Endodermal cell (in vitro differentiated cells): ENCODE measurements around the gene SPARC. TPM values are rescaled to one million over a fixed set of nuclear protein-coding genes. Genes with fewer than 3 reads are reported as not detected.

Source experiments
- DNase-seq: peaks from one replicate; pipeline ENCODE4 v3.0.0-alpha.2; 2017
- H3K27ac ChIP-seq: 2 replicates; pipeline ENCODE4 v1.5.1; 2013; ENCODE audit warnings: mild to moderate bottlenecking, low read depth, low read length, moderate library complexity
- H3K27me3 ChIP-seq: 2 replicates; pipeline ENCODE4 v1.6.1; 2013; ENCODE audit warnings: mild to moderate bottlenecking, low read length, moderate library complexity; ENCODE audit not compliant: insufficient read depth, control insufficient read depth, poor library complexity, severe bottlenecking
- H3K36me3 ChIP-seq: 2 replicates; pipeline ENCODE4 v1.7.0; 2013; ENCODE audit warnings: mild to moderate bottlenecking, low read length, moderate library complexity; ENCODE audit not compliant: control insufficient read depth, insufficient read depth
- H3K4me1 ChIP-seq: one replicate; pipeline ENCODE4 v1.7.0; 2013; ENCODE audit warnings: low read length; ENCODE audit not compliant: control insufficient read depth, insufficient read depth
- H3K4me3 ChIP-seq: 2 replicates; pipeline ENCODE4 v1.5.1; 2013; ENCODE audit warnings: mild to moderate bottlenecking, low read length, moderate library complexity
- H3K9ac ChIP-seq: 2 replicates; pipeline ENCODE4 v1.6.1; 2013; ENCODE audit warnings: mild to moderate bottlenecking, low read length, moderate library complexity; ENCODE audit not compliant: poor library complexity, severe bottlenecking; ENCODE audit errors: extremely low read depth
- H3K9me3 ChIP-seq: 2 replicates; pipeline ENCODE4 v1.6.1; 2013; ENCODE audit warnings: mild to moderate bottlenecking, low read length, moderate library complexity; ENCODE audit not compliant: control insufficient read depth
- H3K27ac Mint-ChIP-seq: 2 replicates; pipeline ENCODE4 v1.8.0; 2020; ENCODE audit warnings: mixed read lengths
- H3K27me3 Mint-ChIP-seq: 2 replicates; pipeline ENCODE4 v1.8.0; 2021; ENCODE audit warnings: mild to moderate bottlenecking, mixed read lengths; ENCODE audit not compliant: insufficient read depth
- H3K36me3 Mint-ChIP-seq: 2 replicates; pipeline ENCODE4 v1.8.0; 2020; ENCODE audit warnings: low read depth, mixed read lengths
- H3K4me1 Mint-ChIP-seq: 2 replicates; pipeline ENCODE4 v1.8.0; 2020; ENCODE audit warnings: mixed read lengths
- H3K4me3 Mint-ChIP-seq: 2 replicates; pipeline ENCODE4 v1.8.0; 2020; ENCODE audit warnings: mild to moderate bottlenecking, moderate library complexity, mixed read lengths
- H3K9me3 Mint-ChIP-seq: 2 replicates; pipeline ENCODE4 v1.8.0; 2020; ENCODE audit warnings: mild to moderate bottlenecking, mixed read lengths
- WGBS, 2 experiments: methylation state at CpG; one replicate each; pipeline versions ENCODE4 v1.1.5 to v1.1.7; 2013; ENCODE audit warnings: missing lambda C conversion rate in 2 of 2, mixed read lengths in 1 of 2; ENCODE audit not compliant: insufficient coverage in 1 of 2, insufficient read length in 1 of 2; 5-methylcytosine and 5-hydroxymethylcytosine counted together
- total RNA-seq, 2 donors: library from RNA; stranded (reverse); fragmentation: NEBNext Ultra II Directional in 1 of 2; extraction: Animal tissue kit (Norgen Biotek cat#: 25700) in 1 of 2; gene quantifications; 2 replicates in 1 of 2; 3 replicates in 1 of 2; pipeline ENCODE4 v1.2.1, GENCODE V29; 2021
- TF ChIP-seq, protein P1 (sequence below): fragments of 200-600 bp; sonication (generic); conservative IDR thresholded peaks from 2 replicates; pipeline ENCODE4 v1.5.0; 2021; ENCODE audit warnings: antibody characterized with exemption, mild to moderate bottlenecking

Gene SPARC
- total RNA-seq, 2 donors from 2014 or later = 523 to 643 TPM

DNA sequence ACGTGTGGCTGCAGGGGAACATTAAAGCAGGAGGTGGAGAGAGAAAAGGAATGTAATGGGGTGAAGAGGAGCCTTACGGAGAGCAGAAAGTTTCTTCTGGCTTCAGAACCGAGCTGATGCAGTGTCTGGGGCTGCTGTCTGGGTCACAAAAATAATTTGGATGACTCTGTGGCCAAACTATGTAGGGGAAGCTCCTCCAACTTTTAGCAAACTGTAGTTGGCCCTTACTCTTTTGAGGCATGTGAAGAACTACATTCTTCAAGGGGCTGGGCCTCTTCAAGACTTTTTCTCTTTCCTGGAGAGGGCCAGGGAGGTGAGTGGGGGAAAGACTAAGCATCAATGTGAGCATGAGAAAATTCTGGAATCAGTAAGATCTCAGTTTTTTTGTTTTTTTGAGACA lies 31.9 kb upstream of the SPARC start:
- TF ChIP-seq, protein P1, sequence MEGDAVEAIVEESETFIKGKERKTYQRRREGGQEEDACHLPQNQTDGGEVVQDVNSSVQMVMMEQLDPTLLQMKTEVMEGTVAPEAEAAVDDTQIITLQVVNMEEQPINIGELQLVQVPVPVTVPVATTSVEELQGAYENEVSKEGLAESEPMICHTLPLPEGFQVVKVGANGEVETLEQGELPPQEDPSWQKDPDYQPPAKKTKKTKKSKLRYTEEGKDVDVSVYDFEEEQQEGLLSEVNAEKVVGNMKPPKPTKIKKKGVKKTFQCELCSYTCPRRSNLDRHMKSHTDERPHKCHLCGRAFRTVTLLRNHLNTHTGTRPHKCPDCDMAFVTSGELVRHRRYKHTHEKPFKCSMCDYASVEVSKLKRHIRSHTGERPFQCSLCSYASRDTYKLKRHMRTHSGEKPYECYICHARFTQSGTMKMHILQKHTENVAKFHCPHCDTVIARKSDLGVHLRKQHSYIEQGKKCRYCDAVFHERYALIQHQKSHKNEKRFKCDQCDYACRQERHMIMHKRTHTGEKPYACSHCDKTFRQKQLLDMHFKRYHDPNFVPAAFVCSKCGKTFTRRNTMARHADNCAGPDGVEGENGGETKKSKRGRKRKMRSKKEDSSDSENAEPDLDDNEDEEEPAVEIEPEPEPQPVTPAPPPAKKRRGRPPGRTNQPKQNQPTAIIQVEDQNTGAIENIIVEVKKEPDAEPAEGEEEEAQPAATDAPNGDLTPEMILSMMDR = no peak

DNA sequence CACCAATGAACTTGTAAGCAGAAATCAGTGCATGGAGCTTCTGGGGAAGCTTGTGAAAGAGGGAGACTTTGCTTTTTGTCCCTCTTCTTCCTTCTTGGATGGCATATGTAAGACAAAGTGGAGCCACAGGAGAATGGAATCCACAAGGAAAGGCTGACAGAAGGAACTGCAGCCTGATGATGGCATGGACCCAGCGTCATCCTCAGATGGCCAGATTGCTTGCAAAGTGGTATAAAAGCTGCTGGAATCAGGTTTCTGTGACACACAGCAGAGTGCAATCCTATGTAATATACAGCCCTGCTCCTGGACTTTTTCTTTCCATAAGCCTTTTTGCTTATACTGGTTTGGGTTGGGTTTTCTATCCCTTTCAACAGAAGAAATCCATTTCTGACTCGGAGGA lies 31.4 kb upstream of the SPARC start:
- Histone ChIP-seq H3K9ac (no peak overlapping the region), H3K9me3 (no peaks in the 10 kb centered on the region), H3K4me3 (no peak overlapping the region), H3K27me3 (no peaks in the 10 kb centered on the region), H3K27ac (no peak overlapping the region), H3K4me1 (no peaks in the 10 kb centered on the region), H3K36me3 (no peaks in the 10 kb centered on the region)
- DNase-seq = peak; percentile 44
- Mint-ChIP-seq H3K36me3 (no peaks in the 10 kb centered on the region), H3K9me3 (peaks cover 9% of the 10 kb centered on the region), H3K4me3 (no peak overlapping the region), H3K27ac (no peak overlapping the region), H3K4me1 (peaks cover 9% of the 10 kb centered on the region), H3K27me3 (no peaks in the 10 kb centered on the region)
- WGBS, 2 experiments = 93 to 100% methylated on average over 2 of the region's 2 CpGs
- TF ChIP-seq, protein P1 = no peak

More for the DNA sequence above, 31.9 kb upstream of the SPARC start:
- Histone ChIP-seq H3K4me1 (no peaks in the 10 kb centered on the region), H3K27me3 (no peaks in the 10 kb centered on the region), H3K9me3 (no peaks in the 10 kb centered on the region), H3K36me3 (no peaks in the 10 kb centered on the region), H3K9ac (no peak overlapping the region), H3K27ac (no peak overlapping the region), H3K4me3 (no peak overlapping the region)
- Mint-ChIP-seq H3K4me3 (no peak overlapping the region), H3K36me3 (no peaks in the 10 kb centered on the region), H3K4me1 (peaks cover 9% of the 10 kb centered on the region), H3K9me3 (peaks cover 6% of the 10 kb centered on the region), H3K27ac (no peak overlapping the region), H3K27me3 (no peaks in the 10 kb centered on the region)
- WGBS, 2 experiments = 83 to 85% methylated on average over 1 to 3 of the region's 3 CpGs
- DNase-seq = no peak

DNA sequence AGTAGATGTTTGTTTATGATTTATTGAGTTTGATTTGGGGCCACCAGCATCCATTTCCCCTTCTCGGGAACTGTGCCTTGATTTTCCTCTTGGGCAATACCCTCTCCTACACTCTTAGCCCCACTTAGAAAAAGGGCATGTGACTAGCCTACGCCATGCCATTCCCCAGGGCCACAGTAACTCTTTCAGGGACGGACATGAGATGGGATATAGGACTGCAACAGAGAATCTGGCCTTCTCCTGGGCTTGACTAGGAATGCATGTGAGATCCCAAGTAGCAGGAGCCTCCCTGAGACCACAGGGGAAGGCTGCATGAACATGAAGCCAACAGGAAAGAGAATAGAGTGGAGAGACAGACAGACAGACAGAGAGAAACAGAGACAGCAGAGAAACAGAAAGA lies 30.7 kb upstream of the SPARC start:
- DNase-seq = peak; percentile 34
- no peaks in the 10 kb centered on the region for H3K27me3 Mint-ChIP-seq
- peaks cover 9% of the 10 kb centered on the region for H3K4me1 Mint-ChIP-seq
- TF ChIP-seq, protein P1 = no peak
- no peaks in the 10 kb centered on the region for H3K36me3 Mint-ChIP-seq
- Histone ChIP-seq H3K27ac (no peak overlapping the region), H3K9me3 (no peaks in the 10 kb centered on the region), H3K4me3 (no peak overlapping the region), H3K27me3 (no peaks in the 10 kb centered on the region), H3K9ac (no peak overlapping the region), H3K36me3 (no peaks in the 10 kb centered on the region), H3K4me1 (no peaks in the 10 kb centered on the region)
- peaks cover 9% of the 10 kb centered on the region for H3K9me3 Mint-ChIP-seq
- no peak overlapping the region for H3K4me3 Mint-ChIP-seq
- H3K27ac Mint-ChIP-seq = no peak overlapping the region
- 50 to 61% methylated on average over 2 to 3 of the region's 3 CpGs for WGBS, 2 experiments
